B cell (primary cell): Measurements from ENCODE around the gene C4BPA.

Experiments used
- EZH2 ChIP-seq: IDR thresholded peaks from 2 replicates; pipeline ENCODE4 v1.6.1; 2012; ENCODE audit warnings: borderline replicate concordance, low read depth, mild to moderate bottlenecking, moderate library complexity, low read length; ENCODE audit not compliant: insufficient read depth, poor library complexity, severe bottlenecking
- TF ChIP-seq, protein P1 (sequence below): fragments of 200-600 bp; IDR thresholded peaks from one replicate; pipeline ENCODE4 v1.8.0; 2022; ENCODE audit warnings: antibody characterized with exemption, mild to moderate bottlenecking

DNA sequence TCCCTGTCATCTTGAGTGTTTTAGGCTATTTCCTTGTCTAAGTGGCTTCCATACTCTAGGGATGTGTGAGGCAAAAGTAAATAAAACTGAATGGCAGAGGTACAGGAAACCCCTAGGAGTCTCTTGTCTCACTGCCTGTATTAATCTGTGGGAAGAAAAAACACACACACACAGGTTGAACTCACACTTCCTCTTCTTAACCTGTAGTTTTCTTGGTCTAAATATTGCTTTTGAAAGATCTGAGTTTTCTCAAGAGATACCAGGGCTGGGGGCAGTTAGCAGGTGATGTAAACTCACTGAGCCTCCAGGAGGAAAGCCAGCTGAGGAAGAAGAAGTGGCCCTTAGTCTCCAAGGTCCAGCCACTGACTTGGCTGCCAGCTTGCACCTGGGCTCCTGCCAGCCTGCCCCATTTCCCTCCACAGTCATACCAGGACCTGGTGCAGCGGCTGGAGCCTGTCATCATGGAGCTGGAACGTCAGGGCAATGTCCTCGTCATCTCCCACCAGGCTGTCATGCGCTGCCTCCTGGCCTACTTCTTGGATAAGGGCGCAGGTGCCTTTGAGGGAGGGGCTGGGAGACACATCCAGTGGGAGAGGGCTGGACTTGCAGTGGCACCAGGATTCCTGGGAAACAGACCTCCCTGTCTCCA lies 34.1 kb upstream of the C4BPA start:
- no peak for TF ChIP-seq EZH2
- TF ChIP-seq, protein P1, sequence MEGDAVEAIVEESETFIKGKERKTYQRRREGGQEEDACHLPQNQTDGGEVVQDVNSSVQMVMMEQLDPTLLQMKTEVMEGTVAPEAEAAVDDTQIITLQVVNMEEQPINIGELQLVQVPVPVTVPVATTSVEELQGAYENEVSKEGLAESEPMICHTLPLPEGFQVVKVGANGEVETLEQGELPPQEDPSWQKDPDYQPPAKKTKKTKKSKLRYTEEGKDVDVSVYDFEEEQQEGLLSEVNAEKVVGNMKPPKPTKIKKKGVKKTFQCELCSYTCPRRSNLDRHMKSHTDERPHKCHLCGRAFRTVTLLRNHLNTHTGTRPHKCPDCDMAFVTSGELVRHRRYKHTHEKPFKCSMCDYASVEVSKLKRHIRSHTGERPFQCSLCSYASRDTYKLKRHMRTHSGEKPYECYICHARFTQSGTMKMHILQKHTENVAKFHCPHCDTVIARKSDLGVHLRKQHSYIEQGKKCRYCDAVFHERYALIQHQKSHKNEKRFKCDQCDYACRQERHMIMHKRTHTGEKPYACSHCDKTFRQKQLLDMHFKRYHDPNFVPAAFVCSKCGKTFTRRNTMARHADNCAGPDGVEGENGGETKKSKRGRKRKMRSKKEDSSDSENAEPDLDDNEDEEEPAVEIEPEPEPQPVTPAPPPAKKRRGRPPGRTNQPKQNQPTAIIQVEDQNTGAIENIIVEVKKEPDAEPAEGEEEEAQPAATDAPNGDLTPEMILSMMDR = no peak
